ENCODE results near the gene CYP2B6. TPM values are rescaled to one million over a fixed set of nuclear protein-coding genes. Genes with fewer than 3 reads are reported as not detected.

Gene CYP2B6
- not detected in 2 replicates for total RNA-seq
- total RNA-seq (2013), result not detected
- not detected in 2 replicates for polyA plus RNA-seq
- polyA minus RNA-seq, result not detected in 2 replicates

- ChIA-PET POLR2A (no interaction called here), CTCF (no interaction called here)
- TF ChIP-seq, protein P1, sequence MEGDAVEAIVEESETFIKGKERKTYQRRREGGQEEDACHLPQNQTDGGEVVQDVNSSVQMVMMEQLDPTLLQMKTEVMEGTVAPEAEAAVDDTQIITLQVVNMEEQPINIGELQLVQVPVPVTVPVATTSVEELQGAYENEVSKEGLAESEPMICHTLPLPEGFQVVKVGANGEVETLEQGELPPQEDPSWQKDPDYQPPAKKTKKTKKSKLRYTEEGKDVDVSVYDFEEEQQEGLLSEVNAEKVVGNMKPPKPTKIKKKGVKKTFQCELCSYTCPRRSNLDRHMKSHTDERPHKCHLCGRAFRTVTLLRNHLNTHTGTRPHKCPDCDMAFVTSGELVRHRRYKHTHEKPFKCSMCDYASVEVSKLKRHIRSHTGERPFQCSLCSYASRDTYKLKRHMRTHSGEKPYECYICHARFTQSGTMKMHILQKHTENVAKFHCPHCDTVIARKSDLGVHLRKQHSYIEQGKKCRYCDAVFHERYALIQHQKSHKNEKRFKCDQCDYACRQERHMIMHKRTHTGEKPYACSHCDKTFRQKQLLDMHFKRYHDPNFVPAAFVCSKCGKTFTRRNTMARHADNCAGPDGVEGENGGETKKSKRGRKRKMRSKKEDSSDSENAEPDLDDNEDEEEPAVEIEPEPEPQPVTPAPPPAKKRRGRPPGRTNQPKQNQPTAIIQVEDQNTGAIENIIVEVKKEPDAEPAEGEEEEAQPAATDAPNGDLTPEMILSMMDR (IDR thresholded peaks at IDR 0.05), result no peak
- H3K27me3 Mint-ChIP-seq, result peaks cover 28% of the 10 kb centered on the region
- no peak within 1 kb of the TSS for H3K4me2 ChIP-seq (replicated peaks; ENCODE audit: low read depth, low read length, poor library complexity, severe bottlenecking)
- no peaks in the 10 kb centered on the region for H3K36me3 ChIP-seq (replicated peaks in 1 of 2; ENCODE audit: control extremely low read depth in 1 of 2, control insufficient read depth in 1 of 2, extremely low read depth in 1 of 2, insufficient read depth in 2 of 2, low read length in 1 of 2)
- no peak within 1 kb of the TSS for H3K27ac Mint-ChIP-seq
- no CpG with 5 or more reads among the region's 2 CpGs for WGBS (ENCODE audit: insufficient coverage)
- intact Hi-C loops (cut with micrococcal nuclease), result no loop called here
- no peak for DNase-seq
- no peak within 1 kb of the TSS for H3K27ac ChIP-seq (ENCODE audit: low read length in 2 of 2)
- H3K9ac ChIP-seq (ENCODE audit: low read length), result no peak within 1 kb of the TSS
- no peak within 1 kb of the TSS for H3K4me3 ChIP-seq (ENCODE audit: control extremely low read depth in 1 of 5, extremely low read depth in 1 of 5, insufficient read depth in 1 of 5, low read depth in 2 of 5, low read length in 4 of 5)
- H3K79me2 ChIP-seq (ENCODE audit: control insufficient read depth, insufficient read depth, low read length), result no peaks in the 10 kb centered on the region
- no peak within 1 kb of the TSS for H2AFZ ChIP-seq (ENCODE audit: insufficient read depth, low read depth, low read length, poor library complexity, severe bottlenecking)
- peaks cover 0 to 3% (median 1%) of the 10 kb centered on the region in 3 donors for H3K9me3 ChIP-seq (ENCODE audit: control extremely low read depth in 1 of 3, control insufficient read depth in 2 of 3, insufficient read depth in 1 of 3, low read length in 2 of 3)
- H4K20me1 ChIP-seq (ENCODE audit: control insufficient read depth, insufficient read depth, low read length, poor library complexity, severe bottlenecking), result no peaks in the 10 kb centered on the region
- no peaks in the 10 kb centered on the region for H3K27me3 ChIP-seq (replicated peaks in 1 of 4; ENCODE audit: control extremely low read depth in 1 of 4, control insufficient read depth in 3 of 4, insufficient read depth in 4 of 4, low read length in 3 of 4)
- H3K9me3 Mint-ChIP-seq (ENCODE audit: insufficient read depth), result peaks cover 8% of the 10 kb centered on the region
- H3K4me1 ChIP-seq (ENCODE audit: control insufficient read depth in 2 of 2, insufficient read depth in 2 of 2, low read length in 2 of 2), result no peaks in the 10 kb centered on the region
- no peaks in the 10 kb centered on the region for H3K4me1 Mint-ChIP-seq
- H3K4me3 Mint-ChIP-seq, result no peak within 1 kb of the TSS
- ATAC-seq (ENCODE audit: low read depth), result no peak
Observed at GRCh38 chr19:40990972-40991381, at the start of gene CYP2B6. TSS of gene CYP2B6 (plus strand) at chr19:40991282. CDS start at chr19:40991306, 24 bp downstream.

DNA sequence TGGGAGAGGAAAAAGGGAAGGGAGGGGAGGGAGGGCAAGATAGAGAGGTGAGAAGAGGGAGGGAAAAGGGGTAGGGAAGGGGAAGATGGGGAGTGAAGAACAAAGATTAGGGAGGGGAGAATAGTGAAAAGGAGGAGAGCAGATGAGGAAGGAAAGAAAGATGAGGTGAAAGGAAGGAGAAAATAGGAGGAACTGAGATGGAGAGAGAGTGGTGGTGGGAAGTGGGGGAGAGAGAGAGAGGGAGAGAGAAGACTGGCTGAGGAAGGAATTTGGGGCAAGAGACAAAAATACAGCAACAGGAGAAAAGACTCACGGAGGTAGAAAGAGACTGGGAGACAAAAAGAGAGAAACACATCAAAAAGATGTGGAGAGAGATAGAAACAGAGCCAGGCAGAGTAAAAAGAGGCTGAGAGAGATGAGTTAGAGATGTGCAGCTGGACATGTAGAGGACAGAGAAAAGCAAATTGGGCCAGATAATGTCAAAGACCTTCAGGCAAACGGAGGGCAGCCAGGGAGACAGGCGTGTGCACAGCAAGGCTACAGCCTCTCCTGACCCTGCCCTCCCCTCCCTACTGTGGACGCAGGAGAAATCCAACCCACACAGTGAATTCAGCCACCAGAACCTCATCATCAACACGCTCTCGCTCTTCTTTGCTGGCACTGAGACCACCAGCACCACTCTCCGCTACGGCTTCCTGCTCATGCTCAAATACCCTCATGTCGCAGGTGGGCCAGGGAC is 49.4 kb upstream of the CYP2B6 start:
- POLR2A ChIA-PET, result no interaction called here
- no peak for ATAC-seq (ENCODE audit: low read depth)
- WGBS (ENCODE audit: insufficient coverage), result 79% methylated on average over 6 of the region's 9 CpGs

More for the DNA sequence above, 49.4 kb upstream of the CYP2B6 start:
- Mint-ChIP-seq H3K27me3 (peaks cover 37% of the 10 kb centered on the region), H3K4me1 (no peaks in the 10 kb centered on the region), H3K9me3 (ENCODE audit: insufficient read depth) (no peaks in the 10 kb centered on the region), H3K4me3 (no peak overlapping the region), H3K27ac (no peak overlapping the region)
- DNase-seq, result no peak
- Histone ChIP-seq H3K4me1 (ENCODE audit: control insufficient read depth in 2 of 2, insufficient read depth in 2 of 2, low read length in 2 of 2) (no peaks in the 10 kb centered on the region), H3K27ac (ENCODE audit: low read length in 2 of 2) (no peak overlapping the region), H3K9me3 (ENCODE audit: control extremely low read depth in 1 of 3, control insufficient read depth in 2 of 3, insufficient read depth in 1 of 3, low read length in 2 of 3) (no peaks in the 10 kb centered on the region), H3K27me3 (replicated peaks in 1 of 4; ENCODE audit: control extremely low read depth in 1 of 4, control insufficient read depth in 3 of 4, insufficient read depth in 4 of 4, low read length in 3 of 4) (peaks cover 0 to 12% (median 0%) of the 10 kb centered on the region in 4 experiments), H3K9ac (ENCODE audit: low read length) (no peak overlapping the region), H3K36me3 (replicated peaks in 1 of 2; ENCODE audit: control extremely low read depth in 1 of 2, control insufficient read depth in 1 of 2, extremely low read depth in 1 of 2, insufficient read depth in 2 of 2, low read length in 1 of 2) (no peaks in the 10 kb centered on the region), H4K20me1 (ENCODE audit: control insufficient read depth, insufficient read depth, low read length, poor library complexity, severe bottlenecking) (no peaks in the 10 kb centered on the region), H3K4me3 (ENCODE audit: control extremely low read depth in 1 of 5, extremely low read depth in 1 of 5, insufficient read depth in 1 of 5, low read depth in 2 of 5, low read length in 4 of 5) (no peak overlapping the region), H2AFZ (ENCODE audit: insufficient read depth, low read depth, low read length, poor library complexity, severe bottlenecking) (no peak overlapping the region), H3K79me2 (ENCODE audit: control insufficient read depth, insufficient read depth, low read length) (no peaks in the 10 kb centered on the region), H3K4me2 (replicated peaks; ENCODE audit: low read depth, low read length, poor library complexity, severe bottlenecking) (no peak overlapping the region)
- CTCF ChIA-PET, result no interaction called here
- intact Hi-C loops (cut with micrococcal nuclease), result loop anchor here (2.0 kb wide), 1 partner anchor 65 kb away; no protein-coding TSS in a partner anchor
- TF ChIP-seq, protein P1 (IDR thresholded peaks at IDR 0.05), result no peak

Data from B cell (primary cell).